Duodenal mucosa (tissue), 2 donors: ENCODE data around the gene ELAC1.
"Not testable (repeated sequence)": the region's sequence is repeated elsewhere in the genome, so short reads cannot be mapped to it uniquely, and the experiment has no call there.

Source experiments
- H3K27ac ChIP-seq: one replicate; pipeline ENCODE4 v1.7.0; 2013; ENCODE audit warnings: low read depth, low read length
- H3K27me3 ChIP-seq, 2 donors: one replicate each; pipeline ENCODE4 v1.7.0; 2013; ENCODE audit warnings: low read length in 2 of 2, control low read depth in 1 of 2; ENCODE audit not compliant: insufficient read depth in 2 of 2, control insufficient read depth in 1 of 2
- H3K36me3 ChIP-seq, 2 donors: one replicate each; pipeline ENCODE4 v1.7.0; 2013; ENCODE audit warnings: low read length in 2 of 2, control low read depth in 1 of 2; ENCODE audit not compliant: insufficient read depth in 2 of 2, control insufficient read depth in 1 of 2
- H3K4me1 ChIP-seq, 2 donors: one replicate each; pipeline ENCODE4 v1.7.0; 2013; ENCODE audit warnings: low read length in 2 of 2, control low read depth in 1 of 2; ENCODE audit not compliant: insufficient read depth in 2 of 2, control insufficient read depth in 1 of 2
- H3K4me3 ChIP-seq, 2 donors: one replicate each; pipeline ENCODE4 v1.7.0; 2013; ENCODE audit warnings: low read length in 2 of 2, low read depth in 1 of 2
- H3K9ac ChIP-seq, 2 donors: one replicate each; pipeline ENCODE4 v1.7.0; 2013; ENCODE audit warnings: low read length in 2 of 2, low read depth in 1 of 2
- H3K9me3 ChIP-seq, 2 donors: one replicate each; pipeline ENCODE4 v1.7.0; 2013; ENCODE audit warnings: low read length in 2 of 2, control low read depth in 1 of 2; ENCODE audit not compliant: control insufficient read depth in 1 of 2

Gene ELAC1

DNA sequence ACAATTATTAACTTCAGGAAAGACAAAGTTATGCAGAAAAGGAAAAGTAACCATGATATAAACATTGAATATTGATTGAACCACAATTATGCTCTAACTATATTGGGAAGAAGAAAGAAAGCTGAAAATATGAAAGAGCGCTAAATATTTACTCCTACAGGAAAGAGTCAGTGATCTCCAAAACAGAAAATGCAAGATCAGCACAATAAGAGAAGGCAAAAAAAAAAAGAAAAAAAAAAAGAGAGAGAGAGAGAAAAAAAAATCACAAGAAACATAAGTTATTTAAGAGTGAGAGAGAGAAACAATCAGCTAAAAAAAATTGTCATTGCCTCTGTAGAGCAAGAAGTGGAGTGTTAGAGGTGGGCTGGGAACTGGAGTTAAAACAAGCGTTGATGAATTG lies 28.9 kb upstream of the ELAC1 start:
- H3K27ac ChIP-seq: no peak overlapping the region
- H3K9ac ChIP-seq: no peak overlapping the region
- no peaks in the 10 kb centered on the region for H3K9me3 ChIP-seq
- H3K4me3 ChIP-seq: no peak overlapping the region
- no peaks in the 10 kb centered on the region for H3K27me3 ChIP-seq
- H3K4me1 ChIP-seq: no peaks in the 10 kb centered on the region
- peaks cover 5 to 19% of the 10 kb centered on the region in 2 donors for H3K36me3 ChIP-seq

DNA sequence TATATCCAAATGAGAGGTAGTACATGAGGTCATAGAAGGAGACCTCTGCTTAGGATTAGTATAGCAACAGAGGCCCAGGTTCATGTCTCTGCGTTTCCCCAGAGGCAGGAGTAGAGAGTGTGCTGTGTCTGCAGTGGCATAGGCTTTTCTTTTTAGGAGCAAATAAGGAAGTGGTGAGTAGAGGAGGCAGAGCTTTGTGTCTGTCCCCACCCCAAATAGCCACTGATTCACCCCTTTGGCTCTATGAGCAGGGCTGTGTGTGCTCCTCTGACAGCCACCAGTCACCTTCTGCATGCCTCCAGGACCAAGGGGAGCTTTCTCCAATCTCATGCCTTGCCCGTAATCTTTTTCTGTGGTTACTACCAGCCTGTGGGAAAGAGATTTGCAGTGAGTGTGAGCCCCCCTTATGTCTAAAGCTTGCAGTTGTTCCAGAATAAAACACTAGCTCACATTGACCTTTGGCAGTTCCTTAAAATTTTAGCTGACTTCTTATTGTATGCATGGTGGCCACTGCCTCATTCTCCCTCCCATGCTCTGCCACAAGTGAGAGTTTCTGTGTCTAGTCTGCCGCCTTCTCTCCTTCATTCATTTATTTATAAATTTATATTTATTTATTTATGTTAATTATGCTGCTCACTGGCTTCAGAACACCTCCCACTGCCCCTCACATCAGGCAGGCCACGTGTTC lies 23.5 kb upstream of the ELAC1 start:
- Histone ChIP-seq H3K4me1 (no peaks in the 10 kb centered on the region), H3K36me3 (peaks cover 12 to 28% of the 10 kb centered on the region in 2 donors), H3K4me3 (no peak overlapping the region), H3K27me3 (no peaks in the 10 kb centered on the region), H3K27ac (no peak overlapping the region), H3K9me3 (no peaks in the 10 kb centered on the region), H3K9ac (no peak overlapping the region)

GRCh38 chr18:50945918-50946317 lies 21.9 kb upstream of the ELAC1 start:
- not testable (repeated sequence) for H3K27me3 ChIP-seq, H3K27ac ChIP-seq, H3K4me3 ChIP-seq, H3K9me3 ChIP-seq, H3K9ac ChIP-seq, H3K4me1 ChIP-seq
- peaks cover 6 to 19% of the 10 kb centered on the region in 2 donors for H3K36me3 ChIP-seq

GRCh38 chr18:50947899-50948298 lies 19.9 kb upstream of the ELAC1 start:
- Histone ChIP-seq H3K4me1 (no peaks in the 10 kb centered on the region), H3K36me3 (peaks cover 6 to 19% of the 10 kb centered on the region in 2 donors), H3K27me3 (no peaks in the 10 kb centered on the region), H3K9me3 (no peaks in the 10 kb centered on the region), H3K4me3 (no peak overlapping the region), H3K9ac (no peak overlapping the region), H3K27ac (no peak overlapping the region)

DNA sequence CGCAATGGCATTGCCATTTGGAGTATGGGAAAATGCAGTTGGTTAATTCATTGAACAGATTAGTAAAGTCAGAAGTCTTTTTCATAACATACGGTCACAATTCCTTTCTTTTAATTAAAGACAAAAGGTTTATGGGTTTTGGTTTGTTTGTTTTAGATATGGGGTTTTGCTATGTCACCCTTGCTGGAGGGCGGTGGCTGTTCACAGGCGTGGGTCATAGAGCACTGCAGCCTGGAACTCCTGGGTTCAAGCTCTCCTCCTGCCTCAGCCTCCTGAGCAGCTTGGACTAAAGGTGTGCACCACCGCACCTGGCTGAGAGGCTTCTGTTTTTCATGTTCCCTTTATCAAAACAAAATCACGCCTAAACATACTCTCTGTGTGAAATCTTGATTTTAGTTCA lies 18.7 kb upstream of the ELAC1 start:
- Histone ChIP-seq H3K9me3 (no peaks in the 10 kb centered on the region), H3K27ac (no peak overlapping the region), H3K9ac (no peak overlapping the region), H3K36me3 (peaks cover 6 to 9% of the 10 kb centered on the region in 2 donors), H3K4me3 (no peak overlapping the region), H3K4me1 (no peaks in the 10 kb centered on the region), H3K27me3 (no peaks in the 10 kb centered on the region)

DNA sequence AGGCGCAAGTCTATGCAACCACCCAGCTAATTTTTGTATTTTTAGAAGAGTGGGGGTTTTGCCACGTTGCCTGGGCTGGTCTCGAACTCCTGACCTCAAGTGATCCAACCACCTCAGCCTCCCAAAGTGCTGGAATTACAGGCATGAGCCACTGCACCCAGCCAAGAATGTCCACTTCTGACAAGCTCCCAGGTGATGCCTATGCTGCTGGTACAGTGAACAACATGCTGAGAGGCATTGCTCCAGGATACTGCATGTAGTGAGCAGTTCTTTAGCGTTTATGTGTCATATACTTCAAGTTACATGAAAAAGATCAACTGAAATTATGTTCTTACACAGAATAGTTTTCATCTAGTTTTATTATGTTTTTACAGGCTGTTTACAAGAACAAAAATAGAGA lies 17.2 kb upstream of the ELAC1 start:
- Histone ChIP-seq H3K27ac (no peak overlapping the region), H3K9me3 (no peaks in the 10 kb centered on the region), H3K4me3 (no peak overlapping the region), H3K9ac (no peak overlapping the region), H3K27me3 (no peaks in the 10 kb centered on the region), H3K36me3 (peaks cover 4 to 6% of the 10 kb centered on the region in 2 donors), H3K4me1 (no peaks in the 10 kb centered on the region)

DNA sequence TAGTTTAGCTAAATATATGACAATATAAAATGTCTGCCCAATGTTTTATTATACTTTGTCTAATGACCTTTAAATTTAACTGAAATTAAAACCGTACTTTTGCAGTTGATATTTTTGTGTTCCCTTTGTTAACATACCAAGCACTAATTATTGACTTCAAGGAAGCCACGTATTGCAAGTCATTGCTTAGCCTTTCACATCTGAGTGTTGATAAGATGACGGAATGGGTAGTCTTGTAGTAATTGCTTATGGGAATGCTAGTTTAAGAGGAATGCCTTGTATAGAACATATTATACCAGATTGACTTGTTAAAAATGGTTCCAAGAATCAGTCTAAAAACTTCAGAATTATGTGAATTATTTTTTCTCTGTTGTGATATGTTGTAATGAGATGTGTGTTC lies 14.0 kb upstream of the ELAC1 start:
- H3K27me3 ChIP-seq: no peaks in the 10 kb centered on the region
- H3K9me3 ChIP-seq: no peaks in the 10 kb centered on the region
- no peaks in the 10 kb centered on the region for H3K36me3 ChIP-seq
- H3K9ac ChIP-seq: no peak overlapping the region
- no peak overlapping the region for H3K4me3 ChIP-seq
- peaks cover 0 to 3% of the 10 kb centered on the region in 2 donors for H3K4me1 ChIP-seq
- no peak overlapping the region for H3K27ac ChIP-seq

GRCh38 chr18:50955253-50955652 lies 12.6 kb upstream of the ELAC1 start:
- Histone ChIP-seq H3K27ac (no peak overlapping the region), H3K4me3 (no peak overlapping the region), H3K9me3 (no peaks in the 10 kb centered on the region), H3K27me3 (no peaks in the 10 kb centered on the region), H3K4me1 (peaks cover 0 to 3% of the 10 kb centered on the region in 2 donors), H3K36me3 (no peaks in the 10 kb centered on the region), H3K9ac (no peak overlapping the region)

- peaks cover 0 to 3% of the 10 kb centered on the region in 2 donors for H3K4me1 ChIP-seq
- no peaks in the 10 kb centered on the region for H3K36me3 ChIP-seq
- peaks cover 0 to 5% of the 10 kb centered on the region in 2 donors for H3K9me3 ChIP-seq
- no peak overlapping the region for H3K4me3 ChIP-seq
- no peaks in the 10 kb centered on the region for H3K27me3 ChIP-seq
- H3K9ac ChIP-seq: no peak overlapping the region
- H3K27ac ChIP-seq: no peak overlapping the region
These were observed 11.7 kb upstream of the ELAC1 start for GRCh38 chr18:50956116-50956515.

DNA sequence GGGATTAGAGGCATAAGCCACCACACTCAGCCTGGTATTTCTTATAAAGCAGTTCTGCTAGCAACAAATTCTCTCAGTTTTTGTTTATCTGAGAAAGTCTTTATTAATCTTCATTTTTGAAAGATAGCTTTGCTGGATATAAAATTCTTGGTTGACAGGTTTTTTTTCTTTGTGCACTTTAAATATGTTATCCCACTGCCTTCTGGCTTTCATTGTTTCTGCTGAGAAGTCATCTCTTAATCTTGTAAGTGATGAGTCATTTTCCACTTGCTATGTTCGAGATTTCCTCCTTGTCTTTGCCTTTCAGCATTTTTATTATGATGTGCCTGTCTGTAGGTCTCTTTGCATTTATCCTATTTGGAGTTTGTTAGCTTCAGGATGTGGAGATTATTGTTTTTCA lies 5.9 kb upstream of the ELAC1 start:
- Histone ChIP-seq H3K27me3 (no peaks in the 10 kb centered on the region), H3K36me3 (no peaks in the 10 kb centered on the region), H3K9me3 (peaks cover 11 to 24% of the 10 kb centered on the region in 2 donors), H3K4me3 (no peak overlapping the region), H3K27ac (no peak overlapping the region), H3K4me1 (peaks cover 0 to 3% of the 10 kb centered on the region in 2 donors), H3K9ac (no peak overlapping the region)
